PC-9 (cell line): ENCODE measurements around the gene B3GNT7. TPM values are rescaled to one million over a fixed set of nuclear protein-coding genes. Genes with fewer than 3 reads are reported as not detected.

Experiments used
- BruUV-seq: library from RNA; stranded (reverse); fragments of 400-500 nt; replicated peaks from 2 replicates; lab custom pipeline; 2021; lab: Mats Ljungman, UMichigan
- CTCF ChIA-PET: fragments of 300-600 bp; sonication (Branson Sonifier 250); formaldehyde crosslinking; loops from one replicate; lab custom pipeline; 2022; ENCODE audit warnings: antibody characterized with exemption; lab: Charles Lee
- POLR2A ChIA-PET: fragments of 300-600 bp; sonication (Branson Sonifier 250); formaldehyde crosslinking; loops from one replicate; lab custom pipeline; 2022; ENCODE audit warnings: antibody characterized with exemption; ENCODE audit not compliant: unreplicated experiment; lab: Charles Lee
- DNase-seq, 2 experiments: peaks; one replicate each; pipeline versions ENCODE4 v3.0.0 to v3.0.0-alpha.2; 2015 to 2022; ENCODE audit warnings: mixed read lengths in 1 of 2
- H2AFZ ChIP-seq: fragments of 200-600 bp; sonication (generic); 2 replicates; pipeline ENCODE4 v1.8.1; 2017; ENCODE audit warnings: antibody characterized with exemption
- H3F3A ChIP-seq: fragments of 200-600 bp; sonication (generic); 2 replicates; pipeline ENCODE4 v1.8.1; 2017; ENCODE audit warnings: antibody characterized with exemption, mild to moderate bottlenecking, low read depth; ENCODE audit not compliant: insufficient read depth
- H3K27ac ChIP-seq: fragments of 200-600 bp; sonication (generic); 2 replicates; pipeline ENCODE4 v1.6.1; 2016; ENCODE audit warnings: mixed run types
- H3K27me3 ChIP-seq: fragments of 200-600 bp; sonication (generic); 2 replicates; pipeline ENCODE4 v1.6.1; 2016; ENCODE audit warnings: low read depth, mixed run types; ENCODE audit not compliant: insufficient read depth
- H3K36me3 ChIP-seq: fragments of 200-600 bp; sonication (generic); 2 replicates; pipeline ENCODE4 v1.6.1; 2016; ENCODE audit warnings: low read depth, mixed run types
- H3K4me1 ChIP-seq: fragments of 200-600 bp; sonication (generic); replicated peaks from 2 replicates; pipeline ENCODE4 v1.6.1; 2016; ENCODE audit warnings: mixed run types; ENCODE audit not compliant: insufficient read depth
- H3K4me2 ChIP-seq: fragments of 200-600 bp; sonication (generic); 2 replicates; pipeline ENCODE4 v1.6.1; 2017; ENCODE audit warnings: mixed run types
- H3K4me3 ChIP-seq: fragments of 200-600 bp; sonication (generic); 2 replicates; pipeline ENCODE4 v1.6.1; 2016; ENCODE audit warnings: mixed run types
- H3K79me2 ChIP-seq: fragments of 200-600 bp; sonication (generic); 2 replicates; pipeline ENCODE4 v1.6.1; 2017; ENCODE audit warnings: low read depth, mixed run types
- H3K9me2 ChIP-seq: fragments of 200-600 bp; sonication (generic); 2 replicates; pipeline ENCODE4 v1.8.1; 2017; ENCODE audit warnings: mild to moderate bottlenecking; ENCODE audit not compliant: insufficient read depth
- H3K9me3 ChIP-seq: fragments of 200-600 bp; sonication (generic); 2 replicates; pipeline ENCODE4 v1.8.1; 2016; ENCODE audit warnings: low read depth; ENCODE audit not compliant: insufficient read depth
- H4K20me1 ChIP-seq: fragments of 200-600 bp; sonication (generic); 2 replicates; pipeline ENCODE4 v1.8.1; 2017; ENCODE audit not compliant: insufficient read depth
- EZH2 ChIP-seq: fragments of 200-600 bp; sonication (generic); IDR thresholded peaks from 2 replicates; pipeline ENCODE4 v1.8.0; 2017; ENCODE audit warnings: antibody characterized with exemption, low read depth
- intact Hi-C: fragments of 100-400 bp; cut with micrococcal nuclease; formaldehyde crosslinking; loops from one replicate; pipeline ENCODE4 v1.10.0; 2022; ENCODE audit not compliant: unreplicated experiment
- total RNA-seq: library from RNA; stranded (reverse); gene quantifications from 2 replicates; pipeline ENCODE4 v1.2.3, GENCODE V29; 2021
- TF ChIP-seq, protein P1 (sequence below): fragments of 200-600 bp; sonication (generic); conservative IDR thresholded peaks from 2 replicates; pipeline ENCODE4 v1.6.1; 2017; ENCODE audit warnings: mixed run types, antibody characterized with exemption, mild to moderate bottlenecking, moderate library complexity

The B3GNT7 gene
- total RNA-seq, 1 experiment from 2014 or later: 14.0 TPM

DNA sequence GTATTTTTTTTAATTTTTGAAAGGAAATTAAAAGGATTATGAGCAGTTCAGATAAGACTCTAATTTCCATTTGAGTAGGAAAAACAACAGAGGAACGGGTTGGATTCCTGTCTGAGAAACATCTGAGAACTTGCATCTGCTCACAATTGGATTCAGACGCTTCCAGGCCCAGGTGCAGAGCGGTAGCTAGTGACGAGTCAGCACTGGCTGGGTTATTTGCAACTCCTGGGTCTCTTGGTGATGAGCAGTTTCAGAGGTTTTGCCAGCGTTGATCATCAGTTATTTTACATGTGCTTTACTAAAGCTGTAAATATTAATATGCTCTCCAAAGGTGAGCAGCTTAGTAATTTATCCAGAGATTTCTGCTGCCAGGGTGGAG is 39.1 kb upstream of the B3GNT7 start:
- intact Hi-C loops: no loop called here
- Histone ChIP-seq H3K27me3 (no peaks in the 10 kb centered on the region), H4K20me1 (no peaks in the 10 kb centered on the region), H3K4me1 (no peaks in the 10 kb centered on the region), H3K27ac (no peak overlapping the region), H3F3A (no peaks in the 10 kb centered on the region), H3K9me2 (no peaks in the 10 kb centered on the region), H3K4me2 (no peak overlapping the region), H2AFZ (no peak overlapping the region), H3K79me2 (no peaks in the 10 kb centered on the region), H3K36me3 (no peaks in the 10 kb centered on the region), H3K4me3 (no peak overlapping the region), H3K9me3 (no peaks in the 10 kb centered on the region)
- DNase-seq: no peak
- no peak for TF ChIP-seq EZH2
- TF ChIP-seq, protein P1, sequence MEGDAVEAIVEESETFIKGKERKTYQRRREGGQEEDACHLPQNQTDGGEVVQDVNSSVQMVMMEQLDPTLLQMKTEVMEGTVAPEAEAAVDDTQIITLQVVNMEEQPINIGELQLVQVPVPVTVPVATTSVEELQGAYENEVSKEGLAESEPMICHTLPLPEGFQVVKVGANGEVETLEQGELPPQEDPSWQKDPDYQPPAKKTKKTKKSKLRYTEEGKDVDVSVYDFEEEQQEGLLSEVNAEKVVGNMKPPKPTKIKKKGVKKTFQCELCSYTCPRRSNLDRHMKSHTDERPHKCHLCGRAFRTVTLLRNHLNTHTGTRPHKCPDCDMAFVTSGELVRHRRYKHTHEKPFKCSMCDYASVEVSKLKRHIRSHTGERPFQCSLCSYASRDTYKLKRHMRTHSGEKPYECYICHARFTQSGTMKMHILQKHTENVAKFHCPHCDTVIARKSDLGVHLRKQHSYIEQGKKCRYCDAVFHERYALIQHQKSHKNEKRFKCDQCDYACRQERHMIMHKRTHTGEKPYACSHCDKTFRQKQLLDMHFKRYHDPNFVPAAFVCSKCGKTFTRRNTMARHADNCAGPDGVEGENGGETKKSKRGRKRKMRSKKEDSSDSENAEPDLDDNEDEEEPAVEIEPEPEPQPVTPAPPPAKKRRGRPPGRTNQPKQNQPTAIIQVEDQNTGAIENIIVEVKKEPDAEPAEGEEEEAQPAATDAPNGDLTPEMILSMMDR: no peak
- CTCF ChIA-PET: no interaction called here
- POLR2A ChIA-PET: no interaction called here
- BruUV-seq: no TSS peak

DNA sequence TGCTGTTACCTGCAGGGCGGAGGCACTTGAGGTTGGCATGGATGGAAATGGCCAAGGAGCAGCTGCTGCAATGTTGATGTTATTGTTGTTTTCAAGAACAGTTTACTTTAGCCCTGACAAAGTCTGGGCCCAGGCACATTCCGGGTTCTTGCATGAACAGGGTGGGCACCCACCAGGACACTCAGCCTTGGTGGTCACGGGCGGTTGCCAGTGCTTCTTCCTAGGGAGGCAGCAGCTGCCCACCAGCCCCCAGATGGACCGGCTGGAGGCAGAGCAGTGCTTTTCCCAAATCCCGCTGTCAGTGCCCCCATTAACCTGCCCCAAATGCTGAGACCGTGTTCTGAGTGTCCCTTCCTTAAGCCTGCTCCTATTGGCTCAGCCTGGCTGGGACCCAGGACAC is 38.5 kb upstream of the B3GNT7 start:
- BruUV-seq: no TSS peak
- CTCF ChIA-PET: no interaction called here

DNA sequence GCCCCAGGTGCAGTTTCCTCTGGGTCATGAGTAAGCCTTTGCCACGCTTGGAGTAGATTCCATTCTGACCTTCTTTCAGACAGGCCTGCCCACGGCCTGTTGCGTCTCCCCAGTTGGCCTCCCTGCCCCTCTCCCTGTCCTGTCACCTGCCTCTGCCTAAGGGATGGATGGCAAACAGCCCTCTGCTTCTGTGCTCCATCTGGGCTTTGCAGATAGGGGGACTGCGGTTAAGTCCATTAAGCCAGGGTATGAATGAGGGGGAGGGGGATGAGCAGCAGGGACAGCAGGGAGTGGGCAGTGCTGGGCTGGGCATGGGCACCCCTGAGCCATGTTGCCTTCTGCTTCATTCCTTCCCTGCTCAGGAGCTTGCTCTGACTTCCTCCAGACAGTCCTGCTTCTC is 37.6 kb upstream of the B3GNT7 start:
- intact Hi-C loops: no loop called here
- Histone ChIP-seq H3F3A (peaks cover 3% of the 10 kb centered on the region; the same call in 1 of the 2 replicates), H3K4me2 (no peak overlapping the region), H3K27ac (no peak overlapping the region), H2AFZ (no peak overlapping the region), H4K20me1 (no peaks in the 10 kb centered on the region), H3K4me3 (no peak overlapping the region), H3K79me2 (no peaks in the 10 kb centered on the region), H3K9me2 (no peaks in the 10 kb centered on the region), H3K27me3 (no peaks in the 10 kb centered on the region), H3K9me3 (no peaks in the 10 kb centered on the region), H3K4me1 (peaks cover 11% of the 10 kb centered on the region), H3K36me3 (no peaks in the 10 kb centered on the region)
- TF ChIP-seq, protein P1: no peak
- no peak for TF ChIP-seq EZH2
- ChIA-PET POLR2A (no interaction called here), CTCF (no interaction called here)
- DNase-seq: no peak
- no TSS peak for BruUV-seq

More for the DNA sequence above, 38.5 kb upstream of the B3GNT7 start:
- H4K20me1 ChIP-seq: no peaks in the 10 kb centered on the region
- H2AFZ ChIP-seq: no peak overlapping the region
- no peaks in the 10 kb centered on the region for H3K27me3 ChIP-seq
- no peaks in the 10 kb centered on the region for H3K9me3 ChIP-seq
- no peak overlapping the region for H3K4me2 ChIP-seq
- peaks cover 2% of the 10 kb centered on the region; the same call in 1 of the 2 replicates for H3K4me1 ChIP-seq
- DNase-seq: no peak
- no peaks in the 10 kb centered on the region for H3F3A ChIP-seq
- POLR2A ChIA-PET: no interaction called here
- H3K27ac ChIP-seq: no peak overlapping the region
- H3K79me2 ChIP-seq: no peaks in the 10 kb centered on the region
- no peak overlapping the region for H3K4me3 ChIP-seq
- TF ChIP-seq, protein P1: no peak
- TF ChIP-seq EZH2: no peak
- H3K9me2 ChIP-seq: no peaks in the 10 kb centered on the region
- intact Hi-C loops: no loop called here
- no peaks in the 10 kb centered on the region for H3K36me3 ChIP-seq
